WI38 (cell line): ENCODE data around the gene FBXO38.

Source experiments
- H3K4me3 ChIP-seq: 2 replicates; pipeline ENCODE4 v1.5.1; 2011; ENCODE audit warnings: low read depth, mild to moderate bottlenecking, control low read depth, low read length
- TF ChIP-seq, protein P1 (sequence below): IDR thresholded peaks from 2 replicates; pipeline ENCODE4 v1.5.1; 2012; ENCODE audit warnings: low read depth, mild to moderate bottlenecking, control low read depth, low read length

The FBXO38 gene

GRCh38 chr5:148384380-148384737 is 601 bp downstream of the FBXO38 start:
- H3K4me3 ChIP-seq = peak overlapping the region; percentile 92
- TF ChIP-seq, protein P1, sequence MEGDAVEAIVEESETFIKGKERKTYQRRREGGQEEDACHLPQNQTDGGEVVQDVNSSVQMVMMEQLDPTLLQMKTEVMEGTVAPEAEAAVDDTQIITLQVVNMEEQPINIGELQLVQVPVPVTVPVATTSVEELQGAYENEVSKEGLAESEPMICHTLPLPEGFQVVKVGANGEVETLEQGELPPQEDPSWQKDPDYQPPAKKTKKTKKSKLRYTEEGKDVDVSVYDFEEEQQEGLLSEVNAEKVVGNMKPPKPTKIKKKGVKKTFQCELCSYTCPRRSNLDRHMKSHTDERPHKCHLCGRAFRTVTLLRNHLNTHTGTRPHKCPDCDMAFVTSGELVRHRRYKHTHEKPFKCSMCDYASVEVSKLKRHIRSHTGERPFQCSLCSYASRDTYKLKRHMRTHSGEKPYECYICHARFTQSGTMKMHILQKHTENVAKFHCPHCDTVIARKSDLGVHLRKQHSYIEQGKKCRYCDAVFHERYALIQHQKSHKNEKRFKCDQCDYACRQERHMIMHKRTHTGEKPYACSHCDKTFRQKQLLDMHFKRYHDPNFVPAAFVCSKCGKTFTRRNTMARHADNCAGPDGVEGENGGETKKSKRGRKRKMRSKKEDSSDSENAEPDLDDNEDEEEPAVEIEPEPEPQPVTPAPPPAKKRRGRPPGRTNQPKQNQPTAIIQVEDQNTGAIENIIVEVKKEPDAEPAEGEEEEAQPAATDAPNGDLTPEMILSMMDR = no peak

DNA sequence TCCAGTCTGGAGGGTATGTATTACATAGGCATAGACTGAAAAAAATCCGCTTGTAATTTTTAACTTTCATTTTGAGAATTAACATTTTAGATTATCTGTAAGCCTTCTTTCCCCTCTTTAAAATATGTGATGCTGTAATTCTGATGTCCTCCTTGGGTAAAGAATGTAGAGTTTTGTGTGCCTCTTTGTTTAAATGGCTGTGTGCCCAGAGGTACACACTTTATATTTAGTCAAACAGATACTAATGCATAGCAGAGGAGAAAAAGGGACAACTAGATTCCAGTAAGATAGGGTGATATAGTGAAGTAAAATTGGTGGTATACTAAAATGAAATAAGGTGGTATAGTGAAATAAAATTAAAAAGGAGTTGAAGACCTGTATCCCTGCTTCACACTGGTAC is 1.3 kb downstream of the FBXO38 start:
- peak overlapping the region; percentile 92 for H3K4me3 ChIP-seq

GRCh38 chr5:148386041-148386440 is 2.3 kb downstream of the FBXO38 start:
- no peak overlapping the region for H3K4me3 ChIP-seq
- TF ChIP-seq, protein P1 = no peak

More for the DNA sequence above, 1.3 kb downstream of the FBXO38 start:
- TF ChIP-seq, protein P1 = no peak

DNA sequence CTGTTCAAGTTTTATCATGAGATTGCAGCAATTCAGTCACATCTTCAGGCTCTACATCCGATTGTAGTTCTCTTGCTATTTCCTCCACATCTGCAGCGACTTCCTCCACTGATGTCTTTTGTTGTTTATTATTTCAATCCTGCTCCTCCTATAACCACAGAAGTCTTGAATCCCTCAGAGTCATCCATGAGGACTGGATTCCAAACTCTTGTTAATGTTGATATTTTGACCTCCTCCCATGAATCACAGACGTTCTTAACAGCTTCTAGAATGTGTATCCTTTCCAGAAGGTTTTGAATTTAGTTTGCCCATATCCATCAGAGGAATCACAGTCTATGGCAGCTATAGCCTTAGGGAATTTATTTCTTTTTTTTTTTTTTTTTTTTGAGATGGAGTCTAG is 3.6 kb downstream of the FBXO38 start:
- TF ChIP-seq, protein P1 = no peak
- no peak overlapping the region for H3K4me3 ChIP-seq

DNA sequence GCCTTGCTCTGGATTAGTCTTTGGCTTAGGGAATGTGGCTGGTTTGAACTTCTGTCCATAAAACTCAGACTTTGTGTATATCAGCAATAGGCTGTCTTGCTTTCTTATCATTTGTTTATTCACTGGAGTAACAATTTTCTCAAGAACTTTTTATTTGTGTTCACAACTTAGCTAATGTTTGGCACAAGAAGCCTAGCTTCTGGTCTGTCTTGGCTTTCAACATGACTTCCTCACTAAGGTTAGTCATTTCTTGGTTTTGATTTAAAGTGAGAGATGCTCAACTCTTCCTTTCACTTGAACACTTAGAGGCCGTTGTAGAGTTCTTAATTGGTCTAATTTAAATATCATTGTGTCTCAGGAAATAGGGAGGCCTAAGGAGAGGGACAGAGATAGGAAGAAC is 4.9 kb downstream of the FBXO38 start:
- TF ChIP-seq, protein P1 = no peak
- H3K4me3 ChIP-seq = no peak overlapping the region

DNA sequence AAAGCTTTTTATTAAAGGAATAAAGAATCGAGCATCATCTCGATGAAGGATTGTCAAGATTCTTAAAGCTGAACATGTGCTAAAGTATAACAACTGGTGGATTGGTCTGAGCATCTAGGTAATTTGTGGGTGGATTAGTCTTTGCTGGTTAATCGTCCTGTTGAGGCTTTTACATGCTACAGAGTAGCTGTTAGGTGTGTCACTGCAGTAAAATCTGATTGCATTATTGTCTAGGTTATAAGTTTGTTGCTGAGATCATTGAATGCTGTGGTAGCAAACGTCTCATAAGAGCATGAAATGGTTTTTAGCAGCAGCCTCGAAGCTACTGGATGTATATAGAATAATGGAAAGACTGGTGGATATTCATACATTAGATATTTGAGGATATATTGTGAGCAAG is 7.2 kb downstream of the FBXO38 start:
- no peak overlapping the region for H3K4me3 ChIP-seq
- TF ChIP-seq, protein P1 = no peak

- no peak overlapping the region for H3K4me3 ChIP-seq
- TF ChIP-seq, protein P1 = no peak
Measured at GRCh38 chr5:148391422-148391821, 7.7 kb downstream of the FBXO38 start.

DNA sequence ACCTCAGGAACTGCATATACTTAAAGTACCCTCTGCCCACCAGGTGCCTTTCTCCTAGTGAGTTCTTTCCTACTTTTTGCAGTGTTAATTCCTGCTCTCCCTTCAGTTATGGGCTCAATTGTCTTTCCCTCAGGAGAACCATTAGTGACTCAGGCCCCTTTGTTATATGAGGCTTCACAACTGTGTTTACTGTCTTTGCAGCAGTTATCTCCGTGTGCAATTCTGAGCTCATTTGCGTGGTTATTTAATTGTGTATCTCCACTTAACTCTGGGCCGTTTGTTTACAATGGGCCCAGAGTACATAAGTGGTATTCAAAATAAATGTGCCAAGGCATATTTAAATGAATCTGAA is 9.6 kb downstream of the FBXO38 start:
- TF ChIP-seq, protein P1 = no peak
- H3K4me3 ChIP-seq = no peak overlapping the region
